HFFc6 (cell line): ENCODE data around the gene TNFRSF9. TPM values are rescaled to one million over a fixed set of nuclear protein-coding genes. Genes with fewer than 3 reads are reported as not detected.
A peak's percentile ranks its signal among the peaks of the same experiment; 100 is the strongest.

Experiments
- DNase-seq: peaks from one replicate; pipeline ENCODE4 v3.0.0-alpha.2; 2018
- H3K27ac Mint-ChIP-seq: 2 replicates; pipeline ENCODE4 v1.8.0; 2020; ENCODE audit warnings: mild to moderate bottlenecking, mixed read lengths
- H3K27me3 Mint-ChIP-seq: 2 replicates; pipeline ENCODE4 v1.8.0; 2021; ENCODE audit warnings: mild to moderate bottlenecking, moderate library complexity, mixed read lengths; ENCODE audit not compliant: insufficient read depth
- H3K36me3 Mint-ChIP-seq: 2 replicates; pipeline ENCODE4 v1.8.0; 2021; ENCODE audit warnings: low read depth, mixed read lengths
- H3K4me1 Mint-ChIP-seq: 2 replicates; pipeline ENCODE4 v1.8.0; 2020; ENCODE audit warnings: low read depth, mixed read lengths
- H3K4me3 Mint-ChIP-seq: 2 replicates; pipeline ENCODE4 v1.8.0; 2020; ENCODE audit warnings: mild to moderate bottlenecking, moderate library complexity, mixed read lengths
- H3K9me3 Mint-ChIP-seq: 2 replicates; pipeline ENCODE4 v1.8.0; 2020; ENCODE audit warnings: mild to moderate bottlenecking, mixed read lengths
- CTCF ChIP-seq: fragments of 200-600 bp; sonication (generic); IDR thresholded peaks from 2 replicates; pipeline ENCODE4 v1.5.0; 2021; ENCODE audit warnings: antibody characterized with exemption, mild to moderate bottlenecking
- total RNA-seq, 6 experiments: library from RNA; stranded (reverse); fragmentation: NEBNext Ultra II Directional; extraction: Animal tissue kit (Norgen Biotek cat#: 25700); gene quantifications; 2 replicates in 1 of 6; 3 replicates in 5 of 6; pipeline ENCODE4 v1.2.3, GENCODE V29; 2021

Gene TNFRSF9
- total RNA-seq, 6 experiments from 2014 or later, result not detected

- no peak for TF ChIP-seq CTCF
- Mint-ChIP-seq H3K27ac (peak overlapping the region; percentile 94), H3K4me1 (peaks cover 19% of the 10 kb centered on the region), H3K4me3 (peak overlapping the region; percentile 99), H3K36me3 (peaks cover 25% of the 10 kb centered on the region), H3K9me3 (no peaks in the 10 kb centered on the region), H3K27me3 (no peaks in the 10 kb centered on the region; the same call in 1 of the 2 replicates)
- no peak for DNase-seq
These were observed 22.2 kb upstream of the TNFRSF9 start for GRCh38 chr1:7962636-7963377.

DNA sequence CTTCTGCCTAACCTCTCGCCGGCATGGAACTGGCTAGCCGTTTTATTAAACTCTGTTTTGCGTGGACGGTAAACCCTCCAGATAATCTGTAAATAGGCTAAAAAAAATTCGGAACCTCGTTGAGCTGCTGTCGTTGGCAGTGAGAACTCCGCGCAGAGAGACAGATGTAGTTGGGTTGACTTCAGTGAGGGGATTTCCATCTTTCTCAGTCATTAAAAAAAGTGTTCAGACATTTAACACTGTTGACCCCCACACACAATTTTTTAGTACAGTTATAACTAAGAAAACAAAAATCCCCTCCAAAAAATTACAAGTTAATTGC is 21.3 kb upstream of the TNFRSF9 start:
- H3K4me1 Mint-ChIP-seq, result peaks cover 24% of the 10 kb centered on the region
- peaks cover 21% of the 10 kb centered on the region for H3K36me3 Mint-ChIP-seq
- no peaks in the 10 kb centered on the region; the same call in 1 of the 2 replicates for H3K27me3 Mint-ChIP-seq
- H3K27ac Mint-ChIP-seq, result peak overlapping the region; percentile 94
- H3K4me3 Mint-ChIP-seq, result peak overlapping the region; percentile 99
- no peaks in the 10 kb centered on the region for H3K9me3 Mint-ChIP-seq
- no peak for TF ChIP-seq CTCF
- no peak for DNase-seq

- peak; percentile 63 for TF ChIP-seq CTCF
- Mint-ChIP-seq H3K9me3 (no peaks in the 10 kb centered on the region), H3K27me3 (no peaks in the 10 kb centered on the region; the same call in 1 of the 2 replicates), H3K4me3 (peak within 1 kb of the TSS; percentile 99), H3K27ac (peak within 1 kb of the TSS; percentile 94), H3K4me1 (peaks cover 29% of the 10 kb centered on the region), H3K36me3 (peaks cover 17% of the 10 kb centered on the region)
- peak; percentile 100 for DNase-seq
These were observed 20.8 kb upstream of the TNFRSF9 start, which contains the start of gene PARK7 for GRCh38 chr1:7961216-7962013. PARK7 (plus strand) TSS chr1:7961711; CDS start chr1:7962786, 1,075 bp downstream.

DNA sequence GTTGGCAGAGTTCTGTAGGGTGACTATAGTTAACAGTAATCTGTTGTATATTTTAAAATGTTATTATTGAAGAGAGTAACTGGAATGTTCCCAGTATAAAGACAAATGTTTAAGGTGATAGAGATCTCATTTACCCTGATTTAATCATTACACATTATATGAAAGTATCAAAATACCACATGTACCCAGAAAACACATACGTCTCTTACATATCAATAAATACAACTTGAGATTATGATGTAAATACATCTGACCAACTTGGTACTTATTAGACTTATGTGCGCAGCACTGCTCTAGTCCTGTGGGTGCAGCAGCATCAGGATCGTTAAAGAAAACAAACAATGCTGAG is 20.2 kb upstream of the TNFRSF9 start:
- no peak for TF ChIP-seq CTCF
- Mint-ChIP-seq H3K27me3 (no peaks in the 10 kb centered on the region; the same call in 1 of the 2 replicates), H3K9me3 (no peaks in the 10 kb centered on the region), H3K36me3 (peaks cover 17% of the 10 kb centered on the region), H3K4me1 (peaks cover 34% of the 10 kb centered on the region), H3K4me3 (peak overlapping the region; percentile 99), H3K27ac (peak overlapping the region; percentile 94)
- DNase-seq, result no peak

GRCh38 chr1:7960165-7960564 is 19.5 kb upstream of the TNFRSF9 start:
- Mint-ChIP-seq H3K36me3 (peaks cover 17% of the 10 kb centered on the region), H3K27ac (peak overlapping the region; percentile 3; the same call in 1 of the 2 replicates), H3K4me3 (peak overlapping the region; percentile 99)

More at GRCh38 chr1:7960165-7960564, 19.5 kb upstream of the TNFRSF9 start:
- no peak for DNase-seq
- TF ChIP-seq CTCF, result no peak
- Mint-ChIP-seq H3K4me1 (peaks cover 34% of the 10 kb centered on the region), H3K9me3 (no peaks in the 10 kb centered on the region), H3K27me3 (no peaks in the 10 kb centered on the region; the same call in 1 of the 2 replicates)
